Epithelial cell of esophagus (primary cell): ENCODE results near the gene TRMU.

ENCODE experiments used
- DNase-seq: peaks from one replicate; pipeline ENCODE4 v3.0.0; 2010; ENCODE audit warnings: low read depth
- H3K4me3 ChIP-seq: 2 replicates; pipeline ENCODE4 v1.5.1; 2011; ENCODE audit warnings: mild to moderate bottlenecking, low read length, control low read depth
- CTCF ChIP-seq: IDR thresholded peaks from 2 replicates; pipeline ENCODE4 v1.5.1; 2011; ENCODE audit warnings: low read depth, mild to moderate bottlenecking, low read length, control low read depth, inconsistent platforms; ENCODE audit not compliant: insufficient read depth; ENCODE audit errors: missing control alignments

The TRMU gene

GRCh38 chr22:46326066-46326680, 9.3 kb upstream of the TRMU start:
- no peak overlapping the region for H3K4me3 ChIP-seq
- DNase-seq, result no peak
- TF ChIP-seq CTCF, result no peak

- no peak overlapping the region for H3K4me3 ChIP-seq
- TF ChIP-seq CTCF, result no peak
- DNase-seq, result no peak
These were observed 7.6 kb upstream of the TRMU start for GRCh38 chr22:46327691-46328465.

GRCh38 chr22:46328797-46329196, 6.7 kb upstream of the TRMU start:
- H3K4me3 ChIP-seq, result no peak overlapping the region
- no peak for TF ChIP-seq CTCF
- no peak for DNase-seq

DNA sequence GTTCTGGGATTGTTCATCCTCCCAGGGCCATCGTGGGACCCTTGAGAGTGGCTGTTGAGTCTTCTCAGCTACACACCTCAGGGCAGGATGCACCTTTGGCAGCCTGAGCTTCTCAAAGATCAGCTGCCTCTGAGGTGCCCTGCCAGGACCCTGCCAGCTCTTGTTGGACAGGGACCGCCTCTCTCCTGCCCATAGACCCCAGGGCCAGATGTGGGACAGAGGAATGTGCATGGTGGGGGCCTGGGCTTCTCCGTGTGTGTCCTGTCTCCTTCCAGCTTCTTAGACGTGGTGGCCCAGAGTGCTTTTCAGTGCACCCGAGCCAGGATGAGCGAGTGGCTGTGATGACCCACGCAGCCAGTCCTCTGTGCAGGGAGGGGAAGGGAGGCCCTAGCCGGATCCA, 5.9 kb upstream of the TRMU start:
- no peak overlapping the region for H3K4me3 ChIP-seq
- no peak for DNase-seq
- TF ChIP-seq CTCF, result no peak

DNA sequence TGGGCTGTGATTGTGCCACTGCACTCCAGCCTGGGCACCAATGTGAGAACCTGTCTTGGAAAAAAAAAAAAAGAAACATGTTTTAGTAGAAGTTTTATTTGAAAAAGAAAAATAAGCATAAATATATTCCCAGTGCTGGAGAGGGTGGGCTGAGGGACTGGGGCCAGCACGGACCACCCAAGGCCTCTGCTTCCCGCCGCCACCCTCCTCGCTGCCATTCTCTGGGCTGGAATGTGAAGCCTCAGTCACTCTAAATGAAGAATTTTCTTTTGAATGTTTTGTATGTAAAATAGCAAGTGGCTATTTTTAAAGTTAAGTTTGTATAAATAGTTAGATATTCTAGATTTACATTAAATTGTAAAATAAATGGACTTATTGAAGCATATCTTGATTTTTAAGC, 5.1 kb upstream of the TRMU start:
- no peak for DNase-seq
- TF ChIP-seq CTCF, result no peak
- no peak overlapping the region for H3K4me3 ChIP-seq

DNA sequence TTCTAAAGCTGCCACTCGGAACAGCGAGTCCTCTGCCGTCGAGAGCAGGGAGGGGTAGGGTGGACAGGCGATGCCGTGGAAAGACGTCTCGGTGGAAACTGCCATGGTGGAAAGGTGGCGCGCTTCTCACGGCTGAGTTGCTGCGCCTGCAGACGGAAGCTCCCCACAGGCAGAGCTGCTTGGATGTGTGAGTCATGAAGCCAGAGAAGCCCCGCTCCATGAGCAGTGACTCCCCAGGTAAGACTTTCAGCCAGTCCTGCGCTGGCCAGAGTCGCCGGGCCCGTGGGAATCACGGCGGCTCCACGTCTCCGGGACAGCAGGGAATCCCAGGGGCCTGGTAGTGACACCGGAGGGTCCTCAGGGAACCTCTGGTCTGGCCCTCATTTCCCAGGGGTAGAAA, 4.0 kb upstream of the TRMU start:
- no peak overlapping the region for H3K4me3 ChIP-seq
- no peak for DNase-seq
- TF ChIP-seq CTCF, result no peak
